CD8-positive, alpha-beta memory T cell (primary cell): ENCODE data around the gene IFITM2. TPM values are rescaled to one million over a fixed set of nuclear protein-coding genes. Genes with fewer than 3 reads are reported as not detected.
"Not testable (repeated sequence)": the region's sequence is repeated elsewhere in the genome, so short reads cannot be mapped to it uniquely, and the experiment has no call there.

ENCODE experiments used
- CTCF ChIA-PET: fragments of 350-600 bp; sonication (Branson Sonifier 250); formaldehyde crosslinking; loops from one replicate; lab custom pipeline; 2021; ENCODE audit warnings: antibody characterized with exemption; lab: Charles Lee
- POLR2A ChIA-PET: fragments of 350-600 bp; sonication (Branson Sonifier 250); formaldehyde crosslinking; loops from one replicate; lab custom pipeline; 2021; ENCODE audit warnings: antibody characterized with exemption; lab: Charles Lee
- DNase-seq, 5 donors: peaks; one replicate each; pipeline versions ENCODE4 v3.0.0 to v3.0.0-alpha.2; 2020 to 2022; ENCODE audit warnings: mixed read lengths in 1 of 5
- H3K27ac ChIP-seq: one replicate; pipeline ENCODE4 v1.7.0; 2013; ENCODE audit warnings: low read depth, mild to moderate bottlenecking, low read length, moderate library complexity
- H3K27me3 ChIP-seq: 2 replicates; pipeline ENCODE4 v1.7.0; 2013; ENCODE audit warnings: low read length, mild to moderate bottlenecking; ENCODE audit not compliant: insufficient read depth, poor library complexity, severe bottlenecking
- H3K36me3 ChIP-seq: 2 replicates; pipeline ENCODE4 v1.7.0; 2013; ENCODE audit warnings: mild to moderate bottlenecking, low read length, moderate library complexity; ENCODE audit not compliant: insufficient read depth
- H3K4me1 ChIP-seq: 2 replicates; pipeline ENCODE4 v1.7.0; 2013; ENCODE audit warnings: mild to moderate bottlenecking, low read length, moderate library complexity; ENCODE audit not compliant: insufficient read depth
- H3K4me3 ChIP-seq: 2 replicates; pipeline ENCODE4 v1.7.0; 2013; ENCODE audit warnings: mild to moderate bottlenecking, low read length
- H3K9me3 ChIP-seq: 2 replicates; pipeline ENCODE4 v1.7.0; 2013; ENCODE audit warnings: mild to moderate bottlenecking, low read length
- H3K27ac Mint-ChIP-seq, 8 donors: one replicate each; pipeline ENCODE4 v1.8.0; 2020 to 2021; ENCODE audit warnings: mixed read lengths in 8 of 8, mild to moderate bottlenecking in 6 of 8, inconsistent platforms in 3 of 8, moderate library complexity in 3 of 8
- H3K27me3 Mint-ChIP-seq, 2 donors: one replicate each; pipeline ENCODE4 v1.8.0; 2020 to 2021; ENCODE audit warnings: mixed read lengths in 2 of 2, mild to moderate bottlenecking in 1 of 2, moderate library complexity in 1 of 2
- H3K36me3 Mint-ChIP-seq, 3 donors: one replicate each; pipeline ENCODE4 v1.8.0; 2020 to 2021; ENCODE audit warnings: mixed read lengths in 3 of 3, inconsistent platforms in 1 of 3, mild to moderate bottlenecking in 1 of 3
- H3K4me1 Mint-ChIP-seq, 3 donors: one replicate each; pipeline ENCODE4 v1.8.0; 2020 to 2021; ENCODE audit warnings: mixed read lengths in 3 of 3, inconsistent platforms in 1 of 3, mild to moderate bottlenecking in 1 of 3
- H3K4me3 Mint-ChIP-seq, 7 donors: one replicate each; pipeline ENCODE4 v1.8.0; 2020 to 2021; ENCODE audit warnings: mixed read lengths in 7 of 7, mild to moderate bottlenecking in 6 of 7, moderate library complexity in 4 of 7, inconsistent platforms in 2 of 7
- H3K9me3 Mint-ChIP-seq, 5 donors: one replicate each; pipeline ENCODE4 v1.8.0; 2020 to 2022; ENCODE audit warnings: mixed read lengths in 5 of 5, mild to moderate bottlenecking in 3 of 5, moderate library complexity in 2 of 5, inconsistent platforms in 1 of 5
- polyA plus RNA-seq: library from polyadenylated mRNA; unstranded; fragments of 300-500 nt; fragmentation: Illumina TruSeq; gene quantifications from one replicate; pipeline ENCODE4 v1.2.3, GENCODE V29; 2021
- total RNA-seq, 2 experiments: library from RNA; stranded (reverse); gene quantifications; one replicate each; pipeline ENCODE4 v1.2.3, GENCODE V29; 2021

The IFITM2 gene
- total and polyA plus RNA-seq, 3 experiments from 2014 or later = 132 to 3,074 (median 142) TPM

GRCh38 chr11:286977-287820 is 20.4 kb upstream of the IFITM2 start:
- POLR2A ChIA-PET = interaction anchor here (0.6 to 5.6 kb wide), 13 partner anchors 9 to 79 kb away, joined by 4 to 62 read pairs (median 8); partner anchors contain the start of genes BET1L, NLRP6, PSMD13 and RIC8A
- H3K27me3 Mint-ChIP-seq, H3K27me3 ChIP-seq, H3K9me3 ChIP-seq, H3K9me3 Mint-ChIP-seq, H3K36me3 ChIP-seq: not testable (repeated sequence)
- Mint-ChIP-seq H3K36me3 (peaks cover 3 to 38% (median 5%) of the 10 kb centered on the region in 3 donors), H3K4me1 (peaks cover 40 to 72% (median 46%) of the 10 kb centered on the region in 3 donors), H3K27ac (peak overlapping the region; percentile 93 to 99 (median 97)), H3K4me3 (peak overlapping the region; percentile 94 to 99 (median 98))
- CTCF ChIA-PET = interaction anchor here (0.8 to 4.3 kb wide), 10 partner anchors 18 to 164 kb away, joined by 3 to 25 read pairs (median 6); partner anchors contain the start of genes BET1L, IFITM2 and RIC8A
- Histone ChIP-seq H3K4me3 (peak overlapping the region; percentile 74), H3K27ac (peak overlapping the region; percentile 79), H3K4me1 (peaks cover 36% of the 10 kb centered on the region)
- peak; percentile 59 to 86 (median 73) for DNase-seq

GRCh38 chr11:287821-288477 is 19.7 kb upstream of the IFITM2 start:
- Histone ChIP-seq H3K4me1 (peaks cover 28% of the 10 kb centered on the region), H3K4me3 (peak overlapping the region; percentile 74), H3K27me3 (no peaks in the 10 kb centered on the region), H3K36me3 (no peaks in the 10 kb centered on the region), H3K27ac (peak overlapping the region; percentile 79), H3K9me3 (no peaks in the 10 kb centered on the region)
- peaks cover under 1 to 39% (median 1%) of the 10 kb centered on the region in 3 donors for H3K36me3 Mint-ChIP-seq
- ChIA-PET CTCF (interaction anchor here (0.5 to 4.3 kb wide), 11 partner anchors 8 to 631 kb away, joined by 3 to 25 read pairs (median 5); partner anchors contain the start of genes BET1L, IFITM2 and RIC8A), POLR2A (interaction anchor here (0.6 to 5.6 kb wide), 12 partner anchors 8 to 119 kb away, joined by 4 to 62 read pairs (median 6); partner anchors contain the start of genes BET1L, NLRP6, PSMD13 and RIC8A)
- H3K4me1 Mint-ChIP-seq = peaks cover 33 to 64% (median 39%) of the 10 kb centered on the region in 3 donors
- H3K27me3 Mint-ChIP-seq = peaks cover 0 to 9% of the 10 kb centered on the region in 2 donors
- peak overlapping the region; percentile 93 to 99 (median 97) for H3K27ac Mint-ChIP-seq
- peak overlapping the region; percentile 94 to 99 (median 98) for H3K4me3 Mint-ChIP-seq
- peak in 3 of 5 donors; percentile 51 to 74 (median 69) for DNase-seq
- no peaks in the 10 kb centered on the region for H3K9me3 Mint-ChIP-seq

DNA sequence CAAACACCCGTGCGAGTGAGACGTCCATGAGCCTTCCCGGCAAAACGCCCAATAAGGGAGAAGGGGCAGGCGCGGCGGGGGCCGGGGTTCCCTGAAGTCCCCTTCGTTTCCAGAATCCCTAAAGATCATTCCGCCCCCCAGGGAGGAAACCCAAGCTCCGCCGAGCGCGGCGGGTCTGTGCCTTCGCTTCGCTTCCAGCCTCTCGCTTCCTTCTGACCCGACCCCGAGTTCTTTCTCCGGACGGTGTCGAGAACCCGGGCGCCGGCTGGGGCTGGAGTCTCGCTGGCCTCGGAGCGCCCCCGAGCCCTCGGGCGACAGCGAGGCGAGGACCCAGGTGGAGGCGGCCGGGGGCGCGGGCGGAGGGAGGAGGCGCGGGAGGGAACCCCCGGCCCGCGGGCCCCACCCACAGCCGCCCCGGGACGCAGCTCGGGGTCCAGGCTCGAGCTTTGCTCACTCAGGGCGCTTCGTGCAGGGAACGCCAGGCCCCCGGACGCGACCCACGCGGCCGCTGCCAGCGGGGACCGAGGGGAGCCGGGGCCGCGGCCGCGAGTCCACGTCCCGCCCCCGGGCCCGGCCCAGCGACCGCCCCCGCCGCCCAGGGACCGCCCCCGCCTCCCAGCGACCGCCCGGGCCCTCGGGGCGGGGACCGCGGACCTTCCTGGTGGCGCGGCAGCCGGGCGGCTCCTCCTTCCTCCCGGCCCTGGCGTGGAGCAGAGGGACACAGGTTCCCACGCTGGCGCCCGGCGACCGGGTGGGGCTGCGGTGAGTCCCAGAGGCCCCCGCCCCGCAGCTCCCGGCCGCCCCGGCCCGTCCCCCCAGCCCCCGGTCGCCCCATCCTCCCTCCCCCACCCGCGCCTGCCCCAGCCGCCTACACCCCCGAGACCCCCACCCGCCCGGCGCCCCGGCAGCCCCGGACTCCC is 18.9 kb upstream of the IFITM2 start, which contains the start of gene PGGHG:
TSS of gene PGGHG (plus strand) at position 649 of the 920 bp plus-strand sequence. CDS start 691 bp downstream, outside the sequence.
- Mint-ChIP-seq H3K27ac (peak within 1 kb of the TSS; percentile 93 to 99 (median 97)), H3K27me3 (peaks cover 0 to 9% of the 10 kb centered on the region in 2 donors), H3K4me3 (peak within 1 kb of the TSS; percentile 94 to 99 (median 98)), H3K36me3 (peaks cover 0 to 41% (median 0%) of the 10 kb centered on the region in 3 donors), H3K9me3 (no peaks in the 10 kb centered on the region), H3K4me1 (peaks cover 27 to 57% (median 33%) of the 10 kb centered on the region in 3 donors)
- CTCF ChIA-PET = interaction anchor here (0.5 to 4.3 kb wide), 14 partner anchors 8 to 630 kb away, joined by 3 to 25 read pairs (median 4); partner anchors contain the start of genes BET1L, IFITM2 and RIC8A
- Histone ChIP-seq H3K27ac (peak within 1 kb of the TSS; percentile 79), H3K27me3 (no peaks in the 10 kb centered on the region), H3K9me3 (no peaks in the 10 kb centered on the region), H3K4me1 (peaks cover 27% of the 10 kb centered on the region), H3K36me3 (no peaks in the 10 kb centered on the region), H3K4me3 (peak within 1 kb of the TSS; percentile 74)
- POLR2A ChIA-PET = interaction anchor here (0.7 to 5.6 kb wide), 13 partner anchors 8 to 118 kb away, joined by 3 to 62 read pairs (median 7); partner anchors contain the start of genes BET1L, NLRP6, PSMD13 and RIC8A
- DNase-seq = peak; percentile 55 to 71 (median 67)

- DNase-seq = peak; percentile 40 to 75 (median 70)
- H3K4me3 Mint-ChIP-seq = peak overlapping the region; percentile 80 to 94 (median 86)
- H3K36me3 Mint-ChIP-seq = peaks cover 0 to 45% (median 0%) of the 10 kb centered on the region in 3 donors
- Histone ChIP-seq H3K9me3 (no peaks in the 10 kb centered on the region), H3K36me3 (no peaks in the 10 kb centered on the region), H3K4me3 (peak overlapping the region; percentile 45), H3K4me1 (peaks cover 27% of the 10 kb centered on the region), H3K27me3 (no peaks in the 10 kb centered on the region), H3K27ac (peak overlapping the region; percentile 61)
- POLR2A ChIA-PET = interaction anchor here (1.0 to 5.6 kb wide), 8 partner anchors 9 to 118 kb away, joined by 3 to 62 read pairs (median 7); no protein-coding TSS in a partner anchor
- peaks cover 25 to 54% (median 32%) of the 10 kb centered on the region in 3 donors for H3K4me1 Mint-ChIP-seq
- H3K27me3 Mint-ChIP-seq = peaks cover 0 to 9% of the 10 kb centered on the region in 2 donors
- H3K9me3 Mint-ChIP-seq = no peaks in the 10 kb centered on the region
- peak overlapping the region; percentile 90 to 99 (median 94) for H3K27ac Mint-ChIP-seq
- CTCF ChIA-PET = interaction anchor here (0.7 to 4.3 kb wide), 6 partner anchors 8 to 73 kb away, joined by 3 to 24 read pairs (median 4); no protein-coding TSS in a partner anchor
These were observed 18.3 kb upstream of the IFITM2 start for GRCh38 chr11:289398-289711.

GRCh38 chr11:289712-290620 is 17.6 kb upstream of the IFITM2 start:
- H3K4me1 Mint-ChIP-seq = peaks cover 25 to 53% (median 32%) of the 10 kb centered on the region in 3 donors
- Histone ChIP-seq H3K4me1 (peaks cover 27% of the 10 kb centered on the region), H3K27ac (peak overlapping the region; percentile 61), H3K27me3 (no peaks in the 10 kb centered on the region), H3K9me3 (no peaks in the 10 kb centered on the region), H3K4me3 (peak overlapping the region; percentile 45), H3K36me3 (no peaks in the 10 kb centered on the region)
- ChIA-PET POLR2A (interaction anchor here (1.1 to 5.6 kb wide), 6 partner anchors 8 to 41 kb away, joined by 3 to 62 read pairs (median 8); no protein-coding TSS in a partner anchor), CTCF (interaction anchor here (0.7 to 4.3 kb wide), 5 partner anchors 9 to 83 kb away, joined by 3 to 24 read pairs (median 4); partner anchors contain the start of genes BET1L and RIC8A)
- H3K27ac Mint-ChIP-seq = peak overlapping the region; percentile 90 to 99 (median 94)
- H3K36me3 Mint-ChIP-seq = peaks cover 0 to 50% (median 0%) of the 10 kb centered on the region in 3 donors
- DNase-seq = peak in 4 of 5 donors; percentile 34 to 70 (median 64)
- peak overlapping the region; percentile 80 to 94 (median 86) for H3K4me3 Mint-ChIP-seq
- no peaks in the 10 kb centered on the region for H3K9me3 Mint-ChIP-seq
- peaks cover 0 to 9% of the 10 kb centered on the region in 2 donors for H3K27me3 Mint-ChIP-seq
